Parietal lobe (tissue), 1 donor: ENCODE measurements around the gene CCDC60. TPM values are rescaled to one million over a fixed set of nuclear protein-coding genes. Genes with fewer than 3 reads are reported as not detected.

Experiments used
- total RNA-seq: library from RNA; depleted of rRNA; stranded (reverse); fragments of >200 nt; gene quantifications from one replicate; pipeline ENCODE4 v1.2.3, GENCODE V29; 2014

CCDC60 gene
- total RNA-seq, result not detected

DNA sequence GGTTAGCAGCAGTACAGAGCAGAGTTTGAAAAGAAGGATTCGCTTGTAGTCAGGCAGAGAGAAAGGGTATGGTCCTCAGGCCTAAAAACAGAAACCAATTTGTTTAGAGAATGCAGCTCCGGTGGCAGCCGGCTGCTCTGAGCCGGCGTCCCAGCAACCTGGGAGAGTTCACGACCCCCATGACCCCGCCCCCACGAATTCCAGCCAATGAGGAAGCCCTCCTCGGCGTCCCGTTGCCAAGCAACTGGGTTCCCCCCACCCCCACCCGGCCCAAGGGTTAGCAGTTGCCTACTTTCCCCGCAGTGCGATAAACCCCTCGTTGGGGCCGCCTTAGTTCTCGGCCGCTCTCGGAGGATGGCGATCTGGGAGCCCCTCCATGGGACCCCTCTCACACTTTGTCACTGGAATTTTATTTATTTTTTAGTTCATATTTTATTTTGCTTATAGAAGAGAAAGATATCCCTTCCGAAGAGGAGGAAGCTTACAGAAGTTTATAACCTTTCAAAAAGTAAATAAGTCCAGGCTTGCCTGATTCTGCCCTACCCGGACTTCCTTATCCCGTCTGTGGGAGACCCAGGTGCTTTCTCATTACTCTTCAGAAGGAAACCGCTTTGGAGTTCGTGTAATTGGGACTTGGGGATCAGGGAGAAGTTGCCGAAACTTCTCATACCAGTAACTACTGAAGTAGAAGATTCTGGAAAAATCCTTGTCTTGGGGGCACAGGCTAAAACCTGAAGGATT, at the start of gene CCDC60:
Gene CCDC60, plus strand, starts transcription at position 300 of the 741 bp plus-strand sequence. CDS start 448 bp downstream, outside the sequence.

Other genes starting within 250 kb of the CCDC60 start
- gene HSPB8, start 155.8 kb upstream of the CCDC60 start, total RNA-seq, result 1.6 TPM